ENCODE results near the gene SYNE1.
"Not testable (repeated sequence)": the region's sequence is repeated elsewhere in the genome, so short reads cannot be mapped to it uniquely, and the experiment has no call there.

Gene SYNE1

DNA sequence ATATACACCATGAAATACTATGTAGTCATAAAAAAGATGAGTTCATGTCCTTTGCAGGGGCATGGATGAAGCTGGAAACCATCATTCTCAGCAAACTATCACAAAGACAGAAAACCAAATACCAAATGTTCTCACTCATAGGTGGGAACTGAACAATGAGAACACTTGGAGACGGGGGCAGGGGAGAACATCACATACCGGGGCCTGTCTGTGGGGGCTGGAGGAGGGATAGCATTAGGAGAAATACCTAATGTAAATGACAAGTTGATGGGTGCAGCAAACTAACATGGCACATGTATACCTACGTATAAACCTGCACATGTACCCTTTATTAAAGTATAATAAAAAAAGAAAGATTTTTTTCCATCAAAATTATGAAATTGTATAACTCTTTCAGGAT lies 22.4 kb downstream of the SYNE1 start:
- DNase-seq (ENCODE audit: low read depth in 2 of 2) = not testable (repeated sequence)

DNA sequence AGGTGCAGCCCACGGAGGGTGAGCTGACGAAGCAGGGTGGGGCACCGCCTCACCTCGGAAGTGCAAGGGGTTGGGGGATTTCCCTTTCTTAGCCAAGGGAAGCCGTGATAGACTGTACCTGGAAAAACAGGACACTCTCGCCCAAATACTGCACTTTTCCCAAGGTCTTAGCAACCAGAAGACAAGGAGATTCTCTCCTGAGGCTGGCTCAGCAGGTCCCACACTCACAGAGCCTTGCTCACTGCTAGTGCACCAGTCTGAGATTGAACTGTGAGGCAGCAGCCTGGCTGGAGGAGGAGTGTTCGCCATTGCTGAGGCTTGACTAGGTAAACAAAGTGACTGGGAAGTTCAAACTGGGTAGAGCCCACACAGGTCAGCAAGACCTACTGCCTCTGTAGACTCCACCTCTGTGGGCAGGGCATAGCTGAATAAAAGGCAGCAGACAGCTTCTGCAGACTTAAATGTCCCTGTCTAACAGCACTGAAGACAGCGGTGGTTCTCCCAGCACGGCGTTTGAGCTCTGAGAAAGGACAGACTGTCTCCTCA lies 28.0 kb downstream of the SYNE1 start:
- no peak for DNase-seq (ENCODE audit: low read depth in 2 of 2)

GRCh38 chr6:152605941-152606340 lies 31.2 kb downstream of the SYNE1 start:
- no peak for DNase-seq (ENCODE audit: low read depth in 2 of 2)

- DNase-seq (ENCODE audit: low read depth in 2 of 2) = no peak
Measured at GRCh38 chr6:152605342-152605741, 31.8 kb downstream of the SYNE1 start.

- DNase-seq (ENCODE audit: low read depth in 2 of 2) = no peak
Measured at GRCh38 chr6:152603911-152604310, 33.3 kb downstream of the SYNE1 start.

DNA sequence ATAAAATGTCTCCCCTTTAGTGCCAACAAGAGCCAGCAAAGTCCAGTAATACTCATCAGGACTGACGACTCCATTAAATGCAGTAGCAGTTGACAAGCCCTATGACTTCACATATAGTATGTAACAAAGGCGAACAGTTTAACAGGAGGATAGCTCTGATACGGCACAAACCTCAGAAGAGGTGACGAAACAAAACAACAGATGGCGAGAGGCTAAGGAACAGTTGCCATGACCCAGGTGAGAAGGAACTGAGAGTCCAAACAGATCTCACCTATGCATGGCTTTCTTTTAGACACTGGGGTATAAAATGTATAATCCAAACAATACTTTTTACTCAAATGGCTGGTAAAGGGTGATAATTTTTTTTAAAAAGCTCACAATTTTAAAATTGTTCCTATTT lies 37.1 kb downstream of the SYNE1 start:
- no peak for DNase-seq (ENCODE audit: low read depth in 2 of 2)

- no peak for DNase-seq (ENCODE audit: low read depth in 2 of 2)
Measured at GRCh38 chr6:152598901-152599537, 38.1 kb downstream of the SYNE1 start.

DNA sequence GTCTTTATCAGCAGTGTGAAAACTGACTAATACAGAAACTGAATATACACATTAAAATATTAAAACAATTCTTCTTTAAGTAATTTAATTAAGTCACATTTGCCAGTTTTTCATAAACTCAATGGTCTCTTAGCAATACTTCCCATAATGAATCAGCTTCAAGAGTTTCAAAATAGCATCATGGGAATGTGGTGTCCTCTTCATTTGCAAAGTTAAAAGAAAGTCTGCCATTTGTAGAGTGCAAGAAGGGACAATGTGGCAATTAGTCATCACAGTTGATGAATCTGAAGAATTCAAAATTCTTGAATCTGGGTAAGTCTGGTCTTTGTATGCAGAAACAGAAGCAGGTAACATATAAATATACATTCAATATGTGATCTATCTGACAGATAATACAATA lies 38.7 kb downstream of the SYNE1 start:
- DNase-seq (ENCODE audit: low read depth in 2 of 2) = no peak

DNA sequence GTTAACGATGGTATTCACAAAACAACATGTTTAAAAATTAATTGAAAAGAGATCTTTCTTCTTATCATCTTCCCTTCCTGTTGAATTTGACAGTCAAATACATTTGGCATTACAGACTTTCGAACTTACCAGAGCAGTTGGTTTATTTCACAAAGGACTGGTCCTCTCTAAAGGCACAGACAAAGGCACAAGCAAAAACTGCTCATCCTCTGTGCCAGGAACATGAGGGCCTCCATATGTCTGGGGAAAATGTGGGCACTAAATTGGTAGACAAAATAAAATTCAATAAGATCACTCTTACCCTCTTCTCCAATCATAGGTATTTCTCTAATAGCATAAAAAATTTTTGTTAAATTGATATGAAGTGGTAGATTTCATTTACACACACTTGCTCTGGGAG lies 40.4 kb downstream of the SYNE1 start:
- no peak for DNase-seq (ENCODE audit: low read depth in 2 of 2)

DNA sequence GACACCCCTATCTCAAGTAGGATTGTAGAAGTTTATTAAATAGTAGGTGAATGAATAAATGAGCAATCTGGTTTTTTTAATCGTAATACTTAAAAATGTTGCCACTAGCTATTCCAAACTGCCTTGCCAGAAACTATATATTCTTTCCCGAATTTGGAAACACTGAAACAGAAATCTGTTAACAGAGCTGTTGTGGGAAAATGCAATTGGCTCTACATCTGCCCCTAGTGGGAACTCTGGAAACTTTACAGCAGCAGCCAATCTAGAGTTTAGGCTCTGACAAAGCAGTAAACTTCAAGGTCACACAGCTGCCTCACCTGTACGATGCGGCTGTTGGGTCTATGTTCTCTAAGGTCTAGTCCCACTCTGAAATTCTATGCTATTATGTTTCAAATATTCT lies 41.7 kb downstream of the SYNE1 start:
- DNase-seq (ENCODE audit: low read depth in 2 of 2) = no peak

GRCh38 chr6:152594701-152595100 lies 42.5 kb downstream of the SYNE1 start:
- DNase-seq (ENCODE audit: low read depth in 2 of 2) = no peak

- no peak for DNase-seq (ENCODE audit: low read depth in 2 of 2)
Measured at GRCh38 chr6:152588456-152588855, 48.7 kb downstream of the SYNE1 start.

GRCh38 chr6:152587473-152587872 lies 49.7 kb downstream of the SYNE1 start:
- DNase-seq (ENCODE audit: low read depth in 2 of 2) = no peak

DNA sequence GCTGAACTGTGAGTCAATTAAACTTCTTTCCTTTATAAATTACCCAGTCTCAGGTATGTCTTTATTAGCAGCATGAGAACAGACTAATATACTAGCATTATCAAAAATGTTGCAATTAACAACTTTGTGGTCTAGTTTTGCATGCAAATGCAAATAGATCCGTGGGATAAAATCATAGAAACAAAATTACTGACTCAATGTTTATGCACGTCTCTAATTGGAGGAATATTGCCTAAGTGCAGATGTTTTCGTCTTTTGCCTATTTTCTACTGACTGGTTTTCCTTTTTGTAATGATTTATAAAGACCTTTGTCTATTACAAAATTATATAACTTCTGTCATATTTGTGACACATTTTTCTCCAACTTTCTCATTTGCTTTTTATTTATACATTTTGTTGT lies 51.9 kb downstream of the SYNE1 start:
- DNase-seq (ENCODE audit: low read depth in 2 of 2) = no peak

GRCh38 chr6:152583888-152584287 lies 53.3 kb downstream of the SYNE1 start:
- DNase-seq (ENCODE audit: low read depth in 2 of 2) = no peak

- DNase-seq (ENCODE audit: low read depth in 2 of 2) = no peak
Measured at GRCh38 chr6:152576525-152576924, 60.6 kb downstream of the SYNE1 start.

- no peak for DNase-seq (ENCODE audit: low read depth in 2 of 2)
Measured at GRCh38 chr6:152575621-152576150, 61.5 kb downstream of the SYNE1 start.

GRCh38 chr6:152575161-152575560 lies 62.0 kb downstream of the SYNE1 start:
- DNase-seq (ENCODE audit: low read depth in 2 of 2) = no peak

- DNase-seq (ENCODE audit: low read depth in 2 of 2) = no peak
Measured at GRCh38 chr6:152573762-152574161, 63.4 kb downstream of the SYNE1 start.

DNA sequence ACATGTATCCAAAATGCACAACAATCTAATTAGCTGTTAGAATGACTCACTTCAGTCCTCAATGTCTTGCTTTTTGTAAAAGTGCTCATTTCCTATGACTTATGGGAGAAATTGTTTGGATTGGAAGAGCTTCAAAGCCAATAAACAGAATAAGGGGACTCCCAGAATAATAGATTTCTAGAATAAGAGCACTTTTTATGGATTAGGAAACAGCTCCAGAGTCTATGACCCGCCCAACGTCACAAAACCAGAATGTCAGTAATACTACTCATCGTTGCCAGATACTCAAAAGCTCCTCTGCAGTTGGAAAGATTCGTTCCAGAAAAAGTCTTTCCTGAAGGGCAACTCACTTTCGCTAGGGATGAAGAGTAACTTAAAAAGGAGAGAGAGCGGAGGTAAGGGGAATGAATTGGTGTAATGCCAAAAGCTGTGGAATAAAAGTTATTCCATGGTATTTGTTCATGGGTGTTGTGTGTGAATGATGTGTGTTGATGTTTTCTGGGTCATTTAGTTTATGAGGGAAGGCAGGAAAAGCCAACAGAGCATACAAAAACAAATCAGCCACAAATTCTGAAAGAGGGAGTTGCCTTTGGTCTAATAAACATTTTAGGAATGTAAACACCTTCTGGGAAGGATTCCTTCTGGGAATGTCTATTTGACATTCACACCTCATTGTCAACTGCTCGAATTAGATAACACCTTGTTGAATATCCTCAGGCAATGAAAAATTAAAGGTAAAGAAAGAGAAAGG lies 64.6 kb downstream of the SYNE1 start:
- no peak for DNase-seq (ENCODE audit: low read depth in 2 of 2)

- DNase-seq (ENCODE audit: low read depth in 2 of 2) = no peak
Measured at GRCh38 chr6:152571943-152572337, 65.2 kb downstream of the SYNE1 start.

GRCh38 chr6:152571089-152571488 lies 66.1 kb downstream of the SYNE1 start:
- DNase-seq (ENCODE audit: low read depth in 2 of 2) = no peak
